SK-N-SH (cell line): Measurements from ENCODE around the gene C1QL4.

Experiments
- EP300 ChIP-seq, 2 experiments: IDR thresholded peaks; 2 replicates each; pipeline versions ENCODE4 v1.4.0 to v1.6.1; 2012; ENCODE audit warnings: borderline replicate concordance in 1 of 2, low read depth in 1 of 2, low read length in 1 of 2
- NRF1 ChIP-seq: IDR thresholded peaks from 2 replicates; pipeline ENCODE4 v1.6.1; 2012; ENCODE audit warnings: low read depth, mild to moderate bottlenecking, low read length
- POLR2AphosphoS5 ChIP-seq: IDR thresholded peaks from 2 replicates; pipeline ENCODE4 v1.6.1; 2012; ENCODE audit warnings: low read depth, low read length
- TEAD4 ChIP-seq: IDR thresholded peaks from 2 replicates; pipeline ENCODE4 v1.4.0; 2012; ENCODE audit warnings: mild to moderate bottlenecking, borderline replicate concordance; ENCODE audit not compliant: insufficient read depth
- YY1 ChIP-seq: IDR thresholded peaks from 2 replicates; pipeline ENCODE4 v1.4.0; 2012; ENCODE audit warnings: low read depth, mild to moderate bottlenecking
- TF ChIP-seq, protein P1 (sequence below): IDR thresholded peaks from 2 replicates; pipeline ENCODE4 v1.4.0; 2012; ENCODE audit warnings: low read depth, borderline replicate concordance
- TF ChIP-seq, protein P2 (sequence below): fragments of 200-600 bp; sonication (generic); IDR thresholded peaks from 2 replicates; pipeline ENCODE4 v1.6.1; 2017; ENCODE audit warnings: antibody characterized with exemption, mild to moderate bottlenecking, moderate library complexity
- TF ChIP-seq, protein P3 (sequence below): IDR thresholded peaks from 2 replicates; pipeline ENCODE4 v1.4.0; 2012; ENCODE audit warnings: low read depth

DNA sequence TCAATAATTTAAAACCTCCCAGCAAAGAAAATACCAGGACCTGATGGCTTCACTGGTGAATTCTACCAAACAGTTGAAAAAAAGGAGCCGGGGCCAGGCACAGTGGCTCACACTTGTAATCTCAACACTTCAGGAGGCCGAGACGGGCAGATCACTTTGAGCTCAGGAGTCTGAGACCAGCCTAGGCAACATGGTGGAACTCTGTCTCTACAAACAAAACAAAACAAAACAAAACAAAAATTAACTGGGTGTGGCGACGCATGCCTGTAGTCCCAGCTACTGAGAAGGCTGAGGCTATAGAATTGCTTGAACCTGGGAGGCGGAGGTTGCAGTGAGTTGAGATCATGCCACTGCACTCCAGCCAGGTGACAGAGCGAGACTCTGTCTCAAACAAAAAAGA is 27.6 kb downstream of the C1QL4 start:
- TF ChIP-seq, protein P1, sequence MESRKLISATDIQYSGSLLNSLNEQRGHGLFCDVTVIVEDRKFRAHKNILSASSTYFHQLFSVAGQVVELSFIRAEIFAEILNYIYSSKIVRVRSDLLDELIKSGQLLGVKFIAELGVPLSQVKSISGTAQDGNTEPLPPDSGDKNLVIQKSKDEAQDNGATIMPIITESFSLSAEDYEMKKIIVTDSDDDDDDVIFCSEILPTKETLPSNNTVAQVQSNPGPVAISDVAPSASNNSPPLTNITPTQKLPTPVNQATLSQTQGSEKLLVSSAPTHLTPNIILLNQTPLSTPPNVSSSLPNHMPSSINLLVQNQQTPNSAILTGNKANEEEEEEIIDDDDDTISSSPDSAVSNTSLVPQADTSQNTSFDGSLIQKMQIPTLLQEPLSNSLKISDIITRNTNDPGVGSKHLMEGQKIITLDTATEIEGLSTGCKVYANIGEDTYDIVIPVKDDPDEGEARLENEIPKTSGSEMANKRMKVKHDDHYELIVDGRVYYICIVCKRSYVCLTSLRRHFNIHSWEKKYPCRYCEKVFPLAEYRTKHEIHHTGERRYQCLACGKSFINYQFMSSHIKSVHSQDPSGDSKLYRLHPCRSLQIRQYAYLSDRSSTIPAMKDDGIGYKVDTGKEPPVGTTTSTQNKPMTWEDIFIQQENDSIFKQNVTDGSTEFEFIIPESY = no peak
- TF ChIP-seq YY1 (no peak), EP300 (IDR thresholded peaks at IDR 0.05; ENCODE audit: borderline replicate concordance in 1 of 2, low read depth in 1 of 2, low read length in 1 of 2) (no peak), TEAD4 (no peak), POLR2AphosphoS5 (no peak), NRF1 (no peak)
- TF ChIP-seq, protein P2, sequence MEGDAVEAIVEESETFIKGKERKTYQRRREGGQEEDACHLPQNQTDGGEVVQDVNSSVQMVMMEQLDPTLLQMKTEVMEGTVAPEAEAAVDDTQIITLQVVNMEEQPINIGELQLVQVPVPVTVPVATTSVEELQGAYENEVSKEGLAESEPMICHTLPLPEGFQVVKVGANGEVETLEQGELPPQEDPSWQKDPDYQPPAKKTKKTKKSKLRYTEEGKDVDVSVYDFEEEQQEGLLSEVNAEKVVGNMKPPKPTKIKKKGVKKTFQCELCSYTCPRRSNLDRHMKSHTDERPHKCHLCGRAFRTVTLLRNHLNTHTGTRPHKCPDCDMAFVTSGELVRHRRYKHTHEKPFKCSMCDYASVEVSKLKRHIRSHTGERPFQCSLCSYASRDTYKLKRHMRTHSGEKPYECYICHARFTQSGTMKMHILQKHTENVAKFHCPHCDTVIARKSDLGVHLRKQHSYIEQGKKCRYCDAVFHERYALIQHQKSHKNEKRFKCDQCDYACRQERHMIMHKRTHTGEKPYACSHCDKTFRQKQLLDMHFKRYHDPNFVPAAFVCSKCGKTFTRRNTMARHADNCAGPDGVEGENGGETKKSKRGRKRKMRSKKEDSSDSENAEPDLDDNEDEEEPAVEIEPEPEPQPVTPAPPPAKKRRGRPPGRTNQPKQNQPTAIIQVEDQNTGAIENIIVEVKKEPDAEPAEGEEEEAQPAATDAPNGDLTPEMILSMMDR = no peak
- TF ChIP-seq, protein P3, sequence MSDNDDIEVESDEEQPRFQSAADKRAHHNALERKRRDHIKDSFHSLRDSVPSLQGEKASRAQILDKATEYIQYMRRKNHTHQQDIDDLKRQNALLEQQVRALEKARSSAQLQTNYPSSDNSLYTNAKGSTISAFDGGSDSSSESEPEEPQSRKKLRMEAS = no peak
